Naive thymus-derived CD4-positive, alpha-beta T cell (primary cell): ENCODE measurements around the gene CDC42BPB. TPM values are rescaled to one million over a fixed set of nuclear protein-coding genes. Genes with fewer than 3 reads are reported as not detected.

Experiments
- ATAC-seq: fragments of 150-1000 bp; cut with Tn5 transposase; 2 replicates; pipeline ENCODE4 v1.10.0; 2021; ENCODE audit warnings: mild to moderate bottlenecking, moderate library complexity
- CTCF ChIA-PET: fragments of 350-600 bp; sonication (Branson Sonifier 250); formaldehyde crosslinking; loops from one replicate; lab custom pipeline; 2021; ENCODE audit warnings: antibody characterized with exemption; lab: Charles Lee
- POLR2A ChIA-PET: fragments of 350-600 bp; sonication (Branson Sonifier 250); formaldehyde crosslinking; loops from one replicate; lab custom pipeline; 2021; ENCODE audit warnings: antibody characterized with exemption, inconsistent platforms; lab: Charles Lee
- DNase-seq, 9 donors: peaks; one replicate each; pipeline versions ENCODE4 v3.0.0 to v3.0.0-alpha.2; 2020 to 2022; ENCODE audit warnings: mixed read lengths in 1 of 9
- H3K27ac ChIP-seq: one replicate; pipeline ENCODE4 v1.7.0; 2013; ENCODE audit warnings: mild to moderate bottlenecking, low read depth, low read length, moderate library complexity
- H3K27me3 ChIP-seq, 2 donors: one replicate each; pipeline ENCODE4 v1.7.0; 2013; ENCODE audit warnings: low read length in 2 of 2, mild to moderate bottlenecking in 2 of 2, moderate library complexity in 2 of 2; ENCODE audit not compliant: control insufficient read depth in 2 of 2, insufficient read depth in 2 of 2
- H3K36me3 ChIP-seq, 3 experiments: 1 replicate in 2 of 3; 2 replicates in 1 of 3; pipeline ENCODE4 v1.7.0; 2013; ENCODE audit warnings: low read length in 3 of 3, mild to moderate bottlenecking in 3 of 3, moderate library complexity in 1 of 3; ENCODE audit not compliant: insufficient read depth in 3 of 3, control insufficient read depth in 2 of 3
- H3K4me1 ChIP-seq, 2 donors: one replicate each; pipeline ENCODE4 v1.7.0; 2013; ENCODE audit warnings: low read length in 2 of 2, mild to moderate bottlenecking in 2 of 2, moderate library complexity in 1 of 2; ENCODE audit not compliant: control insufficient read depth in 2 of 2, insufficient read depth in 2 of 2
- H3K4me3 ChIP-seq: 2 replicates; pipeline ENCODE4 v1.7.0; 2013; ENCODE audit warnings: mild to moderate bottlenecking, low read length
- H3K9me3 ChIP-seq, 3 experiments: 1 replicate in 2 of 3; 2 replicates in 1 of 3; pipeline ENCODE4 v1.7.0; 2013; ENCODE audit warnings: low read length in 3 of 3; ENCODE audit not compliant: control insufficient read depth in 2 of 3
- H3K27ac Mint-ChIP-seq, 9 donors: one replicate each; pipeline ENCODE4 v1.8.0; 2020 to 2022; ENCODE audit warnings: mixed read lengths in 9 of 9, mild to moderate bottlenecking in 8 of 9, moderate library complexity in 5 of 9, inconsistent platforms in 2 of 9
- H3K27me3 Mint-ChIP-seq, 5 donors: one replicate each; pipeline ENCODE4 v1.8.0; 2021 to 2022; ENCODE audit warnings: mixed read lengths in 5 of 5, mild to moderate bottlenecking in 1 of 5
- H3K36me3 Mint-ChIP-seq, 5 donors: one replicate each; pipeline ENCODE4 v1.8.0; 2020 to 2022; ENCODE audit warnings: mixed read lengths in 5 of 5, mild to moderate bottlenecking in 3 of 5, inconsistent platforms in 1 of 5
- H3K4me1 Mint-ChIP-seq, 7 donors: one replicate each; pipeline ENCODE4 v1.8.0; 2020 to 2022; ENCODE audit warnings: mixed read lengths in 7 of 7, mild to moderate bottlenecking in 3 of 7, inconsistent platforms in 1 of 7
- H3K4me3 Mint-ChIP-seq, 10 donors: one replicate each; pipeline ENCODE4 v1.8.0; 2020 to 2022; ENCODE audit warnings: mild to moderate bottlenecking in 10 of 10, mixed read lengths in 10 of 10, moderate library complexity in 6 of 10, inconsistent platforms in 2 of 10
- H3K9me3 Mint-ChIP-seq, 11 donors: one replicate each; pipeline ENCODE4 v1.8.0; 2020 to 2022; ENCODE audit warnings: mixed read lengths in 11 of 11, mild to moderate bottlenecking in 4 of 11, inconsistent platforms in 1 of 11, moderate library complexity in 1 of 11
- intact Hi-C, 2 donors: fragments of 100-400 bp; cut with micrococcal nuclease; formaldehyde crosslinking; loops; one replicate each; pipeline ENCODE4 v1.15.1; 2023
- polyA plus RNA-seq, 2 donors: library from polyadenylated mRNA; unstranded; fragments of 300-500 nt; fragmentation: Illumina TruSeq; gene quantifications; one replicate each; pipeline ENCODE4 v1.2.3, GENCODE V29; 2021
- total RNA-seq, 6 experiments: library from RNA in 5 of 6; stranded (reverse) in 5 of 6; gene quantifications; 1 replicate in 5 of 6; 2 replicates in 1 of 6; pipeline ENCODE4 v1.2.3 and lab custom pipeline; 2021 to 2026

The CDC42BPB gene
- total and polyA plus RNA-seq, 7 experiments from 2014 or later: 0.34 to 16.0 (median 4.8) TPM

- Histone ChIP-seq H3K27me3 (no peaks in the 10 kb centered on the region), H3K4me1 (no peaks in the 10 kb centered on the region), H3K27ac (no peak overlapping the region), H3K36me3 (no peaks in the 10 kb centered on the region), H3K4me3 (no peak overlapping the region), H3K9me3 (no peaks in the 10 kb centered on the region)
- CTCF ChIA-PET: interaction anchor here (0.6 kb wide), 1 partner anchor 35 kb away, joined by 3 read pairs; no protein-coding TSS in a partner anchor
- no peak for ATAC-seq
- no peak for DNase-seq
- no peak overlapping the region for H3K27ac Mint-ChIP-seq
- intact Hi-C loops: no loop called here
- no peaks in the 10 kb centered on the region for H3K4me1 Mint-ChIP-seq
- H3K27me3 Mint-ChIP-seq: no peaks in the 10 kb centered on the region
- no peaks in the 10 kb centered on the region for H3K9me3 Mint-ChIP-seq
- H3K36me3 Mint-ChIP-seq: peaks cover 0 to 29% (median 11%) of the 10 kb centered on the region in 5 donors
- POLR2A ChIA-PET: no interaction called here
- H3K4me3 Mint-ChIP-seq: no peak overlapping the region
Observed at GRCh38 chr14:102970496-102970895, 86.9 kb downstream of the CDC42BPB start.

GRCh38 chr14:102969901-102970300 lies 87.4 kb downstream of the CDC42BPB start:
- Mint-ChIP-seq H3K4me1 (no peaks in the 10 kb centered on the region), H3K36me3 (peaks cover 0 to 29% (median 11%) of the 10 kb centered on the region in 5 donors), H3K9me3 (no peaks in the 10 kb centered on the region), H3K4me3 (no peak overlapping the region), H3K27me3 (no peaks in the 10 kb centered on the region), H3K27ac (no peak overlapping the region)
- no peak for DNase-seq
- Histone ChIP-seq H3K27me3 (no peaks in the 10 kb centered on the region), H3K4me1 (no peaks in the 10 kb centered on the region), H3K9me3 (no peaks in the 10 kb centered on the region), H3K4me3 (no peak overlapping the region), H3K36me3 (no peaks in the 10 kb centered on the region), H3K27ac (no peak overlapping the region)
- ChIA-PET POLR2A (no interaction called here), CTCF (no interaction called here)
- intact Hi-C loops: no loop called here
- ATAC-seq: no peak

DNA sequence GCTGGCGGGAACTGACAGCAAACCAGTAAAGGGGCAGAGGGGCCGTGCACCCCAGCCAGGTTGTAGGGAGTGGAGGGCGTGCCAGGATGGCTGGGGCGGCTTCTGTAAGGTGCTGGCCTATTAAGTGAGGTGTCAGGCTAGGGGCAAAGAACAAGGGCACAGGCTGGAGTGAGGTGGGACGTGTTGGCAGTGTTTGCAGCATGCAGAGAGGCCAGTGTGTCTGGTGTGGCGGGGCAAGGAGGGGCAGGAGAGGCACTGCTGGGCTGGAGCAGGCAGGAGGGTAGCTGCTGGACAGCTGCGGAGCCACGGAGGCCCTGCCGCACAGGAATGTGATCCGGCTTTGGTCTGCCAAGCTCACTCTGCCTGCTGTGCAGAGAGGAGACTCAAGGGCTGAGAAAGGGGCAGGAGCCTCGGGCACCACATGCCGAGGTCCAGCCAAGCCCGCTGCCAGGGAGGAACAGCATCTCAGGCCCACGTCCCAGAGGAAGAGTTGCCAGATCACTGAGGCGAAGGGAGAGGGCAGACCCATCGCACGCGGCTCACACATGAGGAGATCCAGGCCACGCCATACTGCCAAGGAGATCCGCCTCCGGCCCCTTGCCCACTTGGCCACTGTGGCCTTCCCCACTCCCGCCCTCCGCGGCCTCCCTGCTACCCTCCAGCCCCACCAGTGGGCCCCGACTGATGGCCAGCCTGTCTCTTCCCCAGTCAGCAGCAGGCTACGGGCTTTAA lies 88.1 kb downstream of the CDC42BPB start:
- no peaks in the 10 kb centered on the region for H3K4me1 ChIP-seq
- no peaks in the 10 kb centered on the region for H3K27me3 Mint-ChIP-seq
- no peak overlapping the region for H3K4me3 ChIP-seq
- H3K27ac Mint-ChIP-seq: no peak overlapping the region
- peaks cover 0 to 29% (median 11%) of the 10 kb centered on the region in 5 donors for H3K36me3 Mint-ChIP-seq
- H3K4me3 Mint-ChIP-seq: no peak overlapping the region
- H3K4me1 Mint-ChIP-seq: no peaks in the 10 kb centered on the region
- ChIA-PET POLR2A (no interaction called here), CTCF (no interaction called here)
- no peak for DNase-seq
- intact Hi-C loops: no loop called here
- no peaks in the 10 kb centered on the region for H3K36me3 ChIP-seq
- no peaks in the 10 kb centered on the region for H3K9me3 ChIP-seq
- no peak overlapping the region for H3K27ac ChIP-seq
- no peaks in the 10 kb centered on the region for H3K9me3 Mint-ChIP-seq
- no peak for ATAC-seq
- H3K27me3 ChIP-seq: no peaks in the 10 kb centered on the region

GRCh38 chr14:102968306-102968705 lies 89.0 kb downstream of the CDC42BPB start:
- ChIA-PET POLR2A (no interaction called here), CTCF (no interaction called here)
- H3K4me1 Mint-ChIP-seq: no peaks in the 10 kb centered on the region
- no peaks in the 10 kb centered on the region for H3K9me3 Mint-ChIP-seq
- H3K36me3 ChIP-seq: no peaks in the 10 kb centered on the region
- H3K4me3 ChIP-seq: no peak overlapping the region
- H3K9me3 ChIP-seq: no peaks in the 10 kb centered on the region
- H3K27me3 Mint-ChIP-seq: no peaks in the 10 kb centered on the region
- no peak overlapping the region for H3K27ac ChIP-seq
- no peaks in the 10 kb centered on the region for H3K4me1 ChIP-seq
- ATAC-seq (no peak), DNase-seq (no peak)
- no peaks in the 10 kb centered on the region for H3K27me3 ChIP-seq
- peaks cover 0 to 29% (median 11%) of the 10 kb centered on the region in 5 donors for H3K36me3 Mint-ChIP-seq
- intact Hi-C loops: no loop called here
- no peak overlapping the region for H3K27ac Mint-ChIP-seq
- no peak overlapping the region for H3K4me3 Mint-ChIP-seq

GRCh38 chr14:102967506-102967795 lies 89.9 kb downstream of the CDC42BPB start:
- ATAC-seq (no peak), DNase-seq (no peak)
- no peaks in the 10 kb centered on the region for H3K9me3 ChIP-seq
- no peaks in the 10 kb centered on the region for H3K36me3 ChIP-seq
- intact Hi-C loops: no loop called here
- no peak overlapping the region for H3K27ac ChIP-seq
- H3K4me1 ChIP-seq: no peaks in the 10 kb centered on the region
- ChIA-PET CTCF (no interaction called here), POLR2A (interaction anchor here (1.1 kb wide), 1 partner anchor 10 kb away, joined by 3 read pairs; no protein-coding TSS in a partner anchor)
- no peak overlapping the region for H3K27ac Mint-ChIP-seq
- peaks cover 0 to 29% (median 11%) of the 10 kb centered on the region in 5 donors for H3K36me3 Mint-ChIP-seq
- no peaks in the 10 kb centered on the region for H3K27me3 Mint-ChIP-seq
- H3K4me3 Mint-ChIP-seq: no peak overlapping the region
- H3K27me3 ChIP-seq: no peaks in the 10 kb centered on the region
- no peaks in the 10 kb centered on the region for H3K4me1 Mint-ChIP-seq
- no peaks in the 10 kb centered on the region for H3K9me3 Mint-ChIP-seq
- no peak overlapping the region for H3K4me3 ChIP-seq

- ChIA-PET CTCF (no interaction called here), POLR2A (interaction anchor here (1.1 kb wide), 1 partner anchor 10 kb away, joined by 3 read pairs; no protein-coding TSS in a partner anchor)
- no peaks in the 10 kb centered on the region for H3K4me1 Mint-ChIP-seq
- H3K9me3 Mint-ChIP-seq: no peaks in the 10 kb centered on the region
- Histone ChIP-seq H3K4me1 (no peaks in the 10 kb centered on the region), H3K4me3 (no peak overlapping the region), H3K27me3 (no peaks in the 10 kb centered on the region), H3K27ac (no peak overlapping the region), H3K36me3 (no peaks in the 10 kb centered on the region), H3K9me3 (no peaks in the 10 kb centered on the region)
- no peaks in the 10 kb centered on the region for H3K27me3 Mint-ChIP-seq
- ATAC-seq (no peak), DNase-seq (no peak)
- intact Hi-C loops: no loop called here
- H3K27ac Mint-ChIP-seq: no peak overlapping the region
- H3K4me3 Mint-ChIP-seq: no peak overlapping the region
- H3K36me3 Mint-ChIP-seq: peaks cover 0 to 30% (median 11%) of the 10 kb centered on the region in 5 donors
Observed at GRCh38 chr14:102966681-102967505, 90.5 kb downstream of the CDC42BPB start.
